AG20443 (cell line): ENCODE data around the gene CUBN.

ENCODE experiments used
- DNase-seq: peaks from one replicate; pipeline ENCODE4 v3.0.0; 2012; ENCODE audit warnings: low spot score, mixed read lengths

Gene CUBN

GRCh38 chr10:16916496-16916895 is 213.1 kb downstream of the CUBN start:
- DNase-seq = no peak

DNA sequence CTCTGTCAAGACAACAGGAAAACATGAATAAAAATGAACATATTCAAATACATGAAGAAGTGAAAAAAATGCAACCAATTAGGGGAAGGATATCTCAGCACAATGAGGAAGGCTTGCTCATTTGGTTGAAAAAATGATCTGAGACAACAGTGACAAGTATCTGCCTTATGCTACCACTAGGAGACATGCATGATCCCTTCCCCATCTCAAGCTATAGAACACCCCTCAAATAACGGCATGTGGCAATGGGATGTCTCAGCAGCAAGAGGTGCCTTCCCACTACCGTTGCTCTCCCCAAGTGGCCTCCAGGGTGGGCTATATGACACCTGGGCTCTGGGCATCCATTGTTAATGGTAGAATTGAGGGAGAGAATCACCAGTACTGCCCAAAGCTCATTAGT is 214.3 kb downstream of the CUBN start:
- no peak for DNase-seq

- DNase-seq = no peak
These were observed 216.3 kb downstream of the CUBN start for GRCh38 chr10:16913266-16913665.

DNA sequence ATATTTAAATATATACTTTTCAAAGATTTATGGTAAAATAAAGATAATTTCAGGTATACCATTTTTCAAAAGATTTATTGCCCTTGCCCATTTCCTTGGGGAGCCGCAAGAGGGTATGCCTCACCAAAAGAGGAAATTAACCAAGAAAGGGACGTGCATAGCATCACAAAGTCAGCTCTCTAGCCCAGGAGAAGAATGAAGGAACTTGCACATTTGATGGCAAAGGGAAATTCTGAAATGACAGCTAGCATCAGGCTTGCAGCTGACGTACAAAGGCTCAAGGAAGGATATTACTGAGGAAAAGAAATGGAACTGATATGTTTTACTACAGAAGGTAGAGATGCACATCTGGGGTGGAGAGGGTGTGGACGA is 218.8 kb downstream of the CUBN start:
- DNase-seq = no peak

- DNase-seq = no peak
These were observed 219.4 kb downstream of the CUBN start for GRCh38 chr10:16909961-16910792.

DNA sequence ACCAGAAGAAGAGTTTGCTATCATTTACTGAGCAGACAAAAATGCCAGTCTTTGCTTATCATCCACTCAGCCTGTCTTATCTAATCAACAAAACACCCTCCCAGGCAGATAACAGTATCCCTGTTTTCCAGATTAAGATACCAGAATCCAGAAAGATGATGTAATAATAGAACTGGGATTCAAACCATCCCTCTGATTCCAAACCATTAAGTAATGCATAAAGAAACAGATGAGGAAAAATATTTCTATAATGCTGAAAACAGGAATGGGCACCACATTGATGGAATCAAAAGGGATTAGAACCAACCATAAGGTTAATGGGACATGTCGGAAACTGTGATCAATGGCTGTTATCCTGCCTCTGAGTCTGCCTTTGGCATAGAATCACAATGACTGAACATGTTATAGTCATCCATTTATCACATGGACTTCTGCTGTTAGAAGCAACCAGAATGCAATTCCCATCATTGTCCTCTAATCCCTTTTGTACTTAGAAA is 220.3 kb downstream of the CUBN start:
- no peak for DNase-seq

DNA sequence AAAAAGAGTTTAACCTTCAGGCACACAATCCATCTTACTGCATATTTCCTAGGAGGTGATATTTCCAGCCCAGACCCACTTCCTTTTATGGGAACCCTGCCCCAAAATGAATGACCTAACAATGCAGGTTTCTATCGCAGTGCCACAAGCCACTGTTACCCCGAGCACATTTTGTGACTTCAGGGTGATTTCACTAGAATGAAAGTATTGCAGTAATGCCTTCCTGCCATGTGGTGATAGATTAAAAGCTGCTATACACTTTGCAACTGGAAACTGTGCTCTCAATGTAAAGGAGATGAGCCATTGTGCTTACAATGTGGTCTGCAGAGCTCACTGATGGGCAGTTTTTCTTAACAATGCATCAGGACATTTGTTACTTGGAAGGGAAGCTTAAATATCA is 221.9 kb downstream of the CUBN start:
- no peak for DNase-seq

GRCh38 chr10:16905320-16905719 is 224.3 kb downstream of the CUBN start:
- DNase-seq = peak; percentile 37

DNA sequence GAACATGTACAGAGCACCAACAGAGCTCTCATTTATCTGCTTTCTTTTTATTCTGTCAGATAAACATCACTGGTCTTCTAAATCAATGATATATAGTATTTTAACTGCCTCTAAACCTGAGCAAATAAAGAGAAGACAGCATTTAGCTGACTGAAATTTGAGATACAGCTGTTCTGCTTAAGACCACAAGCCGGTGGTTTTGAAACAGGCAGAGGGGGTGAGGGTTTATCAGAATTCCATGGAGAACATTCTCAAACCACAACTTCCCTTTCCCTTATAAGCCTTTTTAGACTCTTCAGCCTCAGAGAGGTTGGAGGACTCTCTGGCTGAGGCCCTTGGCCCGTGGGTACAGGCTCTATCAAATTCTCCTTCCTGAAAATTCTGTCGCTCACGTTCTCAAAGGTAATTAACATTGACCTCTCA is 225.0 kb downstream of the CUBN start:
- DNase-seq = peak; percentile 29

GRCh38 chr10:16904049-16904448 is 225.6 kb downstream of the CUBN start:
- DNase-seq = no peak

GRCh38 chr10:16902606-16903005 is 227.0 kb downstream of the CUBN start:
- DNase-seq = no peak

- no peak for DNase-seq
These were observed 228.5 kb downstream of the CUBN start for GRCh38 chr10:16901106-16901505.

DNA sequence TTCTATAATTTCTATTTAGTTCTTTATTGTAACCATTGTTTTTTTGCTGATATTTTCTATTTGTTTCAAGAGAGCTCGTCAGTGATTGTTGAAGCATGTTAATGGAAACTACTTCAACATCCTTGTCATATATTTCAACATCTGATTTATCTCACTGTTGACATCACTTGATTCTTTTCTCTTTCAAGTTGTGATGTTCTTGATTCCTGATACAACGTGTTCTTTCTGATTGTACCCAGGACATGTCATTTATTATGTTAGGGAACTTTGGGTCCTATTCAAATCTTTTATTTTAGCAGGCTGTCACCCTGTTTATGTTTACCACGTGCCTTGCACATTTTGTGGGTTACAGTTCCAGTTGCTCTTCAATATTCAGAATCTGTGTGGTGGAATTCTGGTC is 232.6 kb downstream of the CUBN start:
- no peak for DNase-seq

DNA sequence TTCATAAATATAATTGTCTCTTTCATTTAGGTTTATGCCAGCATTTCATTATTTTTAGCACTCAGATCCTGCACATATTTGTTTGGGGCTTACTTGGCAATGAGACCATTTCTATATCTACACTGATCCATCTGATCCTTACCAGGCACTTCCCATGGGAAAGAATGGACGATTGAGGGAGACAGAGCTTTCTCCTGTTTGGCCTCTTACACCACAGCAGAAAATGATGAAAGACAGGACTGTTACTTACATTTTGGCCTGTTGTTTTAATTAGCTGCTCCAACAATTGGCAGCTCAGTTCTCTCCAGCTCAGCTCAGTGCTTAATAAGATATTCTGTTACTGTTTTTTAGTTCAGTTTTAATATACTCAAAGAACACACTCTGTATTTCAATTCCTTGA is 234.8 kb downstream of the CUBN start:
- no peak for DNase-seq

GRCh38 chr10:16893664-16894063 is 235.9 kb downstream of the CUBN start:
- no peak for DNase-seq

DNA sequence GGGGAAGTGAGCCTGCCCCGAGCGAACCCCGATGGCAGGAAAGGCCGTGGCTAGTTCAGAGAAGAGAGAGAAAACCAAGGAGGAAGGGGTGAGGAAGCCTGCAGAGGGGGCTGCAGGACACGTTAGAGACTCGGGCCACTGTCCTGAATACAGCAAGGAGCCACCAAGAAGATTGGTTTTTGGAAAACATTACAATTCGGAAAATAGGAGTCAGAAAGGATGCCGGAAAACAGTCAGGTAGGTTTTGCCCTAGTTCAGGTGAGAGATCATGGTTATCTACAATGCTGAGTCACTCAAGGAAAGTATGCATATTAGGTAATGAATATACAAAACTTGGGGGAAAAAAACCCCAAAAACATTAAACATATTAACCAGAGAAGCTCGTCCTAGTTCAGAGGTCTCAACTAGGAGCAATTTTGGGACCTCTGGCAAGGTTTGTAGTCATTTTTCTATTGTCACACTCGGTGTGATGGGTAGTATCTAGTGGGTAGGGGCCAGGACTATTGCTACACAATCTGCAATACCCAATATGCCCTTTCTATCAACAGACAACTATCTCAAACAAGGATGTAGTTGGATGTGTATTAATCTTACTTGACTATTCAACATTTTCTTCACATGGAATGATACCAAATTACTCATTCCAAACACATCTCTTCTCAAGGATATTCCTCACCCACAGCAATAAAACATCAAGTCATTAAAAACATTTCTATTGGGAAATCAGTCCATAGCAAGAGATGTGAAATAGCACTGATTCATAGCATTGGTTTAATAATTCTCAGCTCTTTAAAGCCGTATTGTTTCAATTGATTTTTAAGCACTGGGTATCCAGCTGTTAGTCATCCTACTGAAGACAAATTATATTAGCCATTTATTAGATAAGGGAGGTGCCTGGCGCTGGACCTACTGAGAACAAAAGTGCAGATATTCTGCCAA is 238.0 kb downstream of the CUBN start:
- DNase-seq = peak; percentile 61

GRCh38 chr10:16890691-16891090 is 238.9 kb downstream of the CUBN start:
- no peak for DNase-seq

DNA sequence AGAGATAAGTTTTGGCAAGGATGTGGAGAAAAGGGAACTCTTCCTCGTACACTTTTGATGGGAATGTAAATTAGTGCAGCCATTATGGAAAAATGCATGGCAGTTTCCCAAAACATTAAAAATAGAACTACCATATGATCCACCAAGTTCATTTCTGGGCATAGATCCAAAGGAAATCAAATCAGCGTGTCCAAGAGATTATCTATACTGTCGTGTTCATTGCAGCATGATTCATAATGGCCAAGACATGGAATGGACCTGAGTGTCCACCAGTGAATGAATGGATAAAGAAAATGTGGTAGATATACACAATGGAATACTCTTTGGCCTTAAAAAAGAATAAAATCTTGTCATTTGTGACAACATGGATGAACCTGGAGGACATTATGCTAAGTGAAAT is 242.0 kb downstream of the CUBN start:
- DNase-seq = no peak

DNA sequence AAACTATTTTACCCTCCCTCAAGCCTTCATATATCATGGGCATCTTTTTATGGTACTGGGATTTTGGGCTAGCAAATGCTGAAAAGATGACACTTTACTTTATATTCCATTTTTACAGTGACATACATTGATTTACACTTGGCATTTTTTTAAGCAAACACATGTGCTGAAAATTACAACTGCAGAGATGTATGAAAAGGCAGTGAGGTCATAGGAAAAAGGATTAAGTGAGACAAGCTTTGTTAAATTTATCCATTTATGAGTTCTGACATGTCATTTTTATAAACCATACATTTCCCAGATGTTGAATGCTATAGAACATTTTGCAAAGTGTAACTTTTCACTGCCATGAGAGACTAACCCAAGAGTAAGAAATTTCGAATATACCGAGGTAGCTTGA is 243.6 kb downstream of the CUBN start:
- DNase-seq = no peak

- no peak for DNase-seq
These were observed 245.1 kb downstream of the CUBN start for GRCh38 chr10:16884497-16884896.

DNA sequence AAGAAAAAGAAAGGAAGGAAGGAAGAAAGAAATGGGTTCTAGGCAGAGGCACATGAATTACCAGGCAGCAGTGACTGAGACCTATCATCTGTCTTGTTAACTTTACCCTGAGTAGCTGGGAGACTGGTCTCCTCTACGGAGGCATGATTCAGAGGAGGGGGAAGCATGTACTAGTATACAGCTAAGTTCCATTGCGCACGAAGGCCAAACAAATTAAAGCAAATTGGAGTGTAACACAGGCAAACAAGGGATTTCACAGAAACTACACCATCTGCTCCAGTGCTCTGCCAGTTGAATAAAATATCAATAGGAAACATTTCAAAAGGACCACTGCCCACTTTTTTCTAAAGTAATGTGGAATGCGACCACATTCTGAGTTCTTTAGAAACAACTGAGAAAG is 246.5 kb downstream of the CUBN start:
- no peak for DNase-seq

DNA sequence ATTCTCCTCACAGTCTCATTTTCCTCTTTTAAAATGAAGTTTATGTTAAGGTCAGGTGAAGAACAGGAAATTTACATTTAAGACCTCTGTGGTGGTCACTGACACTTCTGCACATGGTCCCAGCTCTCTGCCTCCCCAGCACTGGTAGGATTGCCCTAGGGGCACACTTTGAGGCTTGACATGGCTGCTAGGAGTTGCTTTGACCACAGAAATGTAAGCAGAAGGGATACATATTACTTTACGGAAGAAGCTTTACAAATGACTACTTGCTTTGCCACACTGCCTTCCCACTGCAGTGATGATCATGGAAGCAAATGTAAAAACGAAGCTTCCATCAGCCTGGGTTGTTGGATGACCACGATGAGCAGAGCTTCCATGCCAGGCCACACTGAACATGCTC is 259.3 kb downstream of the CUBN start:
- no peak for DNase-seq

GRCh38 chr10:16867990-16868389 is 261.6 kb downstream of the CUBN start:
- no peak for DNase-seq
